B cell (primary cell): ENCODE measurements around the gene PSMD6.

Experiments used
- CTCF ChIP-seq: fragments of 200-600 bp; IDR thresholded peaks from one replicate; pipeline ENCODE4 v1.8.0; 2022; ENCODE audit warnings: antibody characterized with exemption, mild to moderate bottlenecking
- EZH2 ChIP-seq: IDR thresholded peaks from 2 replicates; pipeline ENCODE4 v1.6.1; 2012; ENCODE audit warnings: borderline replicate concordance, low read depth, mild to moderate bottlenecking, moderate library complexity, low read length; ENCODE audit not compliant: insufficient read depth, poor library complexity, severe bottlenecking

GRCh38 chr3:64028754-64029153 lies 5.5 kb upstream of the PSMD6 start:
- TF ChIP-seq CTCF (no peak), EZH2 (no peak)
